HepG2 (cell line): Measurements from ENCODE around the gene HEPACAM2. TPM values are rescaled to one million over a fixed set of nuclear protein-coding genes. Genes with fewer than 3 reads are reported as not detected.

Experiments used
- ATAC-seq: fragments of 200-7000 bp; cut with Tn5 transposase; 3 replicates; pipeline ENCODE4 v1.9.1; 2020; ENCODE audit warnings: mild to moderate bottlenecking, moderate library complexity
- BruUV-seq: library from RNA; stranded (reverse); fragments of 400-500 nt; replicated peaks from 2 replicates; lab custom pipeline; 2021; lab: Mats Ljungman, UMichigan
- CTCF ChIA-PET: fragments of 300-600 bp; formaldehyde crosslinking; extraction: SDS; loops from one replicate; lab custom pipeline; 2021; ENCODE audit warnings: low total read pairs, inconsistent platforms, low intra/inter-chr PET ratio; lab: Yijun Ruan, JAX
- POLR2A ChIA-PET: fragments of 350-600 bp; sonication (Branson Sonifier 250); formaldehyde crosslinking; loops from one replicate; lab custom pipeline; 2020; ENCODE audit warnings: antibody characterized with exemption, inconsistent platforms; lab: Yijun Ruan, JAX
- DNase-seq: peaks from one replicate; pipeline ENCODE4 v3.0.0-alpha.2; 2015; ENCODE audit warnings: low spot score
- FAIRE-seq: peaks from 3 replicates; lab custom pipeline; 2011; peaks lifted over from hg19 to GRCh38; lab: Jason Lieb, UNC
- H2AFZ ChIP-seq: one replicate; pipeline ENCODE4 v1.6.1; 2011; ENCODE audit warnings: low read length, inconsistent platforms
- H3K27ac ChIP-seq: fragments of 300-600 bp; 3 replicates; pipeline ENCODE4 v1.8.0; 2011; ENCODE audit warnings: mixed run types, mild to moderate bottlenecking, mixed read lengths, low read length, inconsistent platforms; ENCODE audit not compliant: insufficient read depth; ENCODE audit errors: extremely low read length
- H3K27me3 ChIP-seq, 2 experiments: fragments of 200-600 bp in 1 of 2; 2 replicates in 1 of 2; 3 replicates in 1 of 2; pipeline versions ENCODE4 v1.6.0 to v1.8.0; 2011; ENCODE audit warnings: low read length in 2 of 2, mild to moderate bottlenecking in 2 of 2, moderate library complexity in 2 of 2, inconsistent platforms in 1 of 2; ENCODE audit not compliant: insufficient read depth in 2 of 2, control insufficient read depth in 1 of 2
- H3K36me3 ChIP-seq, 2 experiments: fragments of 200-600 bp in 1 of 2; replicated peaks in 1 of 2; 2 replicates in 1 of 2; 3 replicates in 1 of 2; pipeline versions ENCODE4 v1.5.1 to v1.8.0; 2011; ENCODE audit warnings: low read length in 2 of 2, inconsistent platforms in 1 of 2; ENCODE audit not compliant: insufficient read depth in 2 of 2, control insufficient read depth in 1 of 2
- H3K4me1 ChIP-seq: 2 replicates; pipeline ENCODE4 v1.5.1; 2012; ENCODE audit warnings: low read length, inconsistent platforms; ENCODE audit not compliant: insufficient read depth
- H3K4me2 ChIP-seq: 2 replicates; pipeline ENCODE4 v1.6.0; 2011; ENCODE audit warnings: low read depth, low read length, inconsistent platforms
- H3K4me3 ChIP-seq, 3 experiments: fragments of 200-600 bp in 1 of 3; sonication (generic), shearing (Covaris generic) in 1 of 3; replicated peaks in 1 of 3; 2 replicates each; pipeline ENCODE4 v1.5.1; 2011 to 2016; ENCODE audit warnings: low read length in 3 of 3, inconsistent platforms in 2 of 3, low read depth in 2 of 3, mild to moderate bottlenecking in 2 of 3, control low read depth in 1 of 3, mixed read lengths in 1 of 3; ENCODE audit not compliant: insufficient read depth in 1 of 3
- H3K79me2 ChIP-seq: one replicate; pipeline ENCODE4 v1.6.1; 2011; ENCODE audit warnings: low read length, inconsistent platforms; ENCODE audit not compliant: insufficient read depth
- H3K9ac ChIP-seq: 2 replicates; pipeline ENCODE4 v1.6.0; 2011; ENCODE audit warnings: mild to moderate bottlenecking, low read depth, low read length, inconsistent platforms; ENCODE audit not compliant: insufficient read depth
- H3K9me3 ChIP-seq: 2 replicates; pipeline ENCODE4 v1.5.1; 2012; ENCODE audit warnings: mild to moderate bottlenecking, low read length
- H4K20me1 ChIP-seq: 2 replicates; pipeline ENCODE4 v1.6.0; 2011; ENCODE audit warnings: inconsistent platforms, mild to moderate bottlenecking, low read length, moderate library complexity; ENCODE audit not compliant: insufficient read depth
- DMAP1 ChIP-seq: IDR thresholded peaks from 2 replicates; pipeline ENCODE4 v1.6.1; 2016
- ERF ChIP-seq: IDR thresholded peaks from 2 replicates; pipeline ENCODE4 v1.6.1; 2018; ENCODE audit warnings: missing biosample characterization, missing genetic modification reagents
- KDM3A ChIP-seq: IDR thresholded peaks from 2 replicates; pipeline ENCODE4 v1.6.1; 2018; ENCODE audit warnings: low read depth, missing compliant biosample characterization
- PAX8 ChIP-seq: sonication (generic); formaldehyde crosslinking; IDR thresholded peaks from 2 replicates; pipeline ENCODE4 v1.8.0; 2022; ENCODE audit warnings: mild to moderate bottlenecking, missing genetic modification reagents, borderline replicate concordance
- PREB ChIP-seq: sonication (generic); formaldehyde crosslinking; IDR thresholded peaks from 2 replicates; pipeline ENCODE4 v1.4.0; 2020; ENCODE audit warnings: missing genetic modification reagents
- REL ChIP-seq: sonication (generic); formaldehyde crosslinking; conservative IDR thresholded peaks from 2 replicates; pipeline ENCODE4 v1.8.0; 2022; ENCODE audit warnings: mild to moderate bottlenecking, missing genetic modification reagents, moderate library complexity
- TCF12 ChIP-seq, 2 experiments: fragments of 450-650 bp in 1 of 2; sonication (generic) in 1 of 2; formaldehyde crosslinking in 1 of 2; IDR thresholded peaks; 2 replicates each; pipeline versions ENCODE4 v1.6.1 to v1.8.0; 2017 to 2022; ENCODE audit warnings: antibody characterized with exemption in 1 of 2, mild to moderate bottlenecking in 1 of 2, missing genetic modification reagents in 1 of 2, moderate library complexity in 1 of 2
- THYN1 ChIP-seq: sonication (generic); formaldehyde crosslinking; IDR thresholded peaks from 2 replicates; pipeline ENCODE4 v1.8.1; 2023; ENCODE audit warnings: low read depth, mild to moderate bottlenecking, moderate library complexity, missing genetic modification reagents, borderline replicate concordance
- ZNF136 ChIP-seq: sonication (generic); formaldehyde crosslinking; IDR thresholded peaks from 2 replicates; pipeline ENCODE4 v1.8.1; 2022; ENCODE audit warnings: low read depth, mild to moderate bottlenecking, moderate library complexity, missing genetic modification reagents
- ZNF552 ChIP-seq: sonication (generic); formaldehyde crosslinking; IDR thresholded peaks from 2 replicates; pipeline ENCODE4 v1.9.0; 2022; ENCODE audit warnings: missing genetic modification reagents, mild to moderate bottlenecking, borderline replicate concordance
- ZNF557 ChIP-seq: sonication (generic); formaldehyde crosslinking; IDR thresholded peaks from 2 replicates; pipeline ENCODE4 v1.4.0; 2020; ENCODE audit warnings: missing genetic modification reagents
- ZNF576 ChIP-seq: sonication (generic); formaldehyde crosslinking; IDR thresholded peaks from 2 replicates; pipeline ENCODE4 v1.4.0; 2020; ENCODE audit warnings: mild to moderate bottlenecking, missing genetic modification reagents
- ZNF720 ChIP-seq: sonication (generic); formaldehyde crosslinking; IDR thresholded peaks from 2 replicates; pipeline ENCODE4 v1.4.0; 2020; ENCODE audit warnings: missing genetic modification reagents
- WGBS: methylation state at CpG from one replicate; pipeline ENCODE4 v1.1.6; 2017; ENCODE audit warnings: low lambda C conversion rate; 5-methylcytosine and 5-hydroxymethylcytosine counted together
- in situ Hi-C: cut with HindIII; loops from 2 replicates; pipeline ENCODE4 v1.10.0; 2017; ENCODE audit warnings: low pct_unique_long_range_greater_than_20kb; ENCODE audit not compliant: extremely low pct_ligation_motif_present
- intact Hi-C: fragments of 100-400 bp; cut with micrococcal nuclease; formaldehyde crosslinking; loops from one replicate; pipeline ENCODE4 v1.10.0; 2022; ENCODE audit not compliant: unreplicated experiment
- polyA plus RNA-seq, 8 experiments: library from polyadenylated mRNA; depleted of rRNA in 3 of 8; stranded (reverse) in 7 of 8; unstranded in 1 of 8; fragments of >200 nt; fragmentation: Illumina TruSeq in 4 of 8; extraction: Trizol in 4 of 8; gene quantifications; 2 replicates each; pipeline versions ENCODE4 v1.2.1 to v1.2.3, GENCODE V29; 2011 to 2016; ENCODE audit warnings: low read depth in 4 of 8, missing spikeins in 1 of 8, mixed read lengths in 1 of 8; ENCODE audit not compliant: insufficient read depth in 1 of 8
- total RNA-seq, 5 experiments: library from RNA; depleted of rRNA; stranded (reverse); fragments of >200 nt; fragmentation: Illumina TruSeq; extraction: Trizol; gene quantifications; 2 replicates each; pipeline ENCODE4 v1.2.3, GENCODE V29; 2016; ENCODE audit warnings: low read depth in 1 of 5
- TF ChIP-seq, protein P1 (sequence below): sonication (generic); formaldehyde crosslinking; IDR thresholded peaks from 2 replicates; pipeline ENCODE4 v1.5.0; 2020; ENCODE audit warnings: missing genetic modification reagents
- TF ChIP-seq, protein P2 (sequence below): IDR thresholded peaks from 2 replicates; pipeline ENCODE4 v1.6.1; 2012; ENCODE audit warnings: low read length, improper control_type of control experiment

HEPACAM2 gene
- total and polyA plus RNA-seq, 2 of the 13 experiments (the other 11 are each of a cell fraction or from before 2014, with no cell fraction given), result not detected

DNA sequence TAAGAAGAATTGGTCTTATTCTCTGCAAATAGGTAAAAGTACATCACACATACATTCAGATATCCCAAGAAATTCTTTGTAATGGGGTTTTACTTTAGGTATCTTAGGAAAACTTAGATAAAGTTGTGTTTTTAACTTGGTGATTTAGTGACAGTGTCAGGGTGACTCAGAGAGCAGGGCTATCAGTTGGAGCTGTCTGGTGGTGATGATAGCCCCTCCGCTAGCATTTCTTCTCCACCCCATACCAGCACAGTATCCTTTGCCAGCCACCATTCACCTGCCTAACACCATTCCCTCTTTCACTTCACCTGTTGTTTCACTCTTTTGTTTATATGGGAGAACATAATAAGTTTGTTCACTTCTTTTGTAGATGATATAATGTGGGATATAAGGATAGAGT lies 36.3 kb upstream of the HEPACAM2 start:
- no peak for TF ChIP-seq ZNF136 (CRISPR knock-in tag)
- no peak for TF ChIP-seq ZNF720 (CRISPR knock-in tag)
- TF ChIP-seq ERF (CRISPR knock-in tag), result no peak
- TF ChIP-seq PREB (CRISPR knock-in tag), result no peak
- TF ChIP-seq, protein P1, sequence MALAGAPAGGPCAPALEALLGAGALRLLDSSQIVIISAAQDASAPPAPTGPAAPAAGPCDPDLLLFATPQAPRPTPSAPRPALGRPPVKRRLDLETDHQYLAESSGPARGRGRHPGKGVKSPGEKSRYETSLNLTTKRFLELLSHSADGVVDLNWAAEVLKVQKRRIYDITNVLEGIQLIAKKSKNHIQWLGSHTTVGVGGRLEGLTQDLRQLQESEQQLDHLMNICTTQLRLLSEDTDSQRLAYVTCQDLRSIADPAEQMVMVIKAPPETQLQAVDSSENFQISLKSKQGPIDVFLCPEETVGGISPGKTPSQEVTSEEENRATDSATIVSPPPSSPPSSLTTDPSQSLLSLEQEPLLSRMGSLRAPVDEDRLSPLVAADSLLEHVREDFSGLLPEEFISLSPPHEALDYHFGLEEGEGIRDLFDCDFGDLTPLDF (CRISPR knock-in tag), result no peak
- TF ChIP-seq TCF12 (IDR thresholded peaks at IDR 0.05), result no peak
- no peak for TF ChIP-seq TCF12 (CRISPR knock-in tag; IDR thresholded peaks at IDR 0.05)
- no peak for TF ChIP-seq PAX8 (CRISPR knock-in tag)
- TF ChIP-seq REL (CRISPR knock-in tag), result no peak
- TF ChIP-seq DMAP1 (CRISPR knock-in tag), result no peak
- no peak for TF ChIP-seq ZNF552 (CRISPR knock-in tag)
- TF ChIP-seq KDM3A (CRISPR knock-in tag), result no peak
- TF ChIP-seq, protein P2, sequence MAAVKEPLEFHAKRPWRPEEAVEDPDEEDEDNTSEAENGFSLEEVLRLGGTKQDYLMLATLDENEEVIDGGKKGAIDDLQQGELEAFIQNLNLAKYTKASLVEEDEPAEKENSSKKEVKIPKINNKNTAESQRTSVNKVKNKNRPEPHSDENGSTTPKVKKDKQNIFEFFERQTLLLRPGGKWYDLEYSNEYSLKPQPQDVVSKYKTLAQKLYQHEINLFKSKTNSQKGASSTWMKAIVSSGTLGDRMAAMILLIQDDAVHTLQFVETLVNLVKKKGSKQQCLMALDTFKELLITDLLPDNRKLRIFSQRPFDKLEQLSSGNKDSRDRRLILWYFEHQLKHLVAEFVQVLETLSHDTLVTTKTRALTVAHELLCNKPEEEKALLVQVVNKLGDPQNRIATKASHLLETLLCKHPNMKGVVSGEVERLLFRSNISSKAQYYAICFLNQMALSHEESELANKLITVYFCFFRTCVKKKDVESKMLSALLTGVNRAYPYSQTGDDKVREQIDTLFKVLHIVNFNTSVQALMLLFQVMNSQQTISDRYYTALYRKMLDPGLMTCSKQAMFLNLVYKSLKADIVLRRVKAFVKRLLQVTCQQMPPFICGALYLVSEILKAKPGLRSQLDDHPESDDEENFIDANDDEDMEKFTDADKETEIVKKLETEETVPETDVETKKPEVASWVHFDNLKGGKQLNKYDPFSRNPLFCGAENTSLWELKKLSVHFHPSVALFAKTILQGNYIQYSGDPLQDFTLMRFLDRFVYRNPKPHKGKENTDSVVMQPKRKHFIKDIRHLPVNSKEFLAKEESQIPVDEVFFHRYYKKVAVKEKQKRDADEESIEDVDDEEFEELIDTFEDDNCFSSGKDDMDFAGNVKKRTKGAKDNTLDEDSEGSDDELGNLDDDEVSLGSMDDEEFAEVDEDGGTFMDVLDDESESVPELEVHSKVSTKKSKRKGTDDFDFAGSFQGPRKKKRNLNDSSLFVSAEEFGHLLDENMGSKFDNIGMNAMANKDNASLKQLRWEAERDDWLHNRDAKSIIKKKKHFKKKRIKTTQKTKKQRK, result no peak
- TF ChIP-seq ZNF576 (CRISPR knock-in tag), result no peak
- TF ChIP-seq ZNF557 (CRISPR knock-in tag), result no peak
- no peak for TF ChIP-seq THYN1
- ATAC-seq (no peak), FAIRE-seq (no peak), DNase-seq (no peak)
- ChIA-PET CTCF (no interaction called here), POLR2A (no interaction called here)
- Histone ChIP-seq H3K4me3 (no peak overlapping the region), H3K79me2 (no peaks in the 10 kb centered on the region), H4K20me1 (no peaks in the 10 kb centered on the region), H3K36me3 (no peaks in the 10 kb centered on the region; a peak in 1 of 5 replicates), H3K4me1 (peaks cover 6% of the 10 kb centered on the region; the same call in 1 of the 2 replicates), H3K9ac (no peak overlapping the region), H3K27ac (no peak overlapping the region), H3K27me3 (no peaks in the 10 kb centered on the region), H3K4me2 (no peak overlapping the region), H2AFZ (no peak overlapping the region), H3K9me3 (no peaks in the 10 kb centered on the region)
- BruUV-seq, result no TSS peak
- in situ Hi-C loops (no loop called here), intact Hi-C loops (no loop called here)
- WGBS, result 100% methylated on average over 1 of the region's 1 CpG
